ENCODE measurements around the gene IGSF22.
"Not testable (repeated sequence)": the region's sequence is repeated elsewhere in the genome, so short reads cannot be mapped to it uniquely, and the experiment has no call there.

The IGSF22 gene

GRCh38 chr11:18710545-18710944, 15.4 kb downstream of the IGSF22 start:
- DNase-seq = no peak

GRCh38 chr11:18709414-18709813, 16.6 kb downstream of the IGSF22 start:
- DNase-seq = no peak

GRCh38 chr11:18707811-18708340, 18.1 kb downstream of the IGSF22 start:
- no peak for DNase-seq

GRCh38 chr11:18706330-18707243, 19.4 kb downstream of the IGSF22 start:
- peak; percentile 32 to 50 for DNase-seq

- DNase-seq = peak in 1 of 2 experiments; percentile 33
Measured at GRCh38 chr11:18705651-18706281, 20.2 kb downstream of the IGSF22 start.

- no peak for DNase-seq
Measured at GRCh38 chr11:18704698-18705097, 21.3 kb downstream of the IGSF22 start.

GRCh38 chr11:18704045-18704645, 21.8 kb downstream of the IGSF22 start:
- no peak for DNase-seq

- DNase-seq = no peak
Measured at GRCh38 chr11:18703001-18703763, 22.8 kb downstream of the IGSF22 start.

GRCh38 chr11:18701614-18702216, 24.3 kb downstream of the IGSF22 start:
- DNase-seq = no peak

- no peak for DNase-seq
Measured at GRCh38 chr11:18700872-18701271, 25.1 kb downstream of the IGSF22 start.

- no peak for DNase-seq
Measured at GRCh38 chr11:18700375-18700774, 25.6 kb downstream of the IGSF22 start.

GRCh38 chr11:18699848-18700261, 26.1 kb downstream of the IGSF22 start:
- no peak for DNase-seq

GRCh38 chr11:18699269-18699596, 26.8 kb downstream of the IGSF22 start:
- DNase-seq = no peak

- DNase-seq = peak; percentile 91 to 92
Measured at GRCh38 chr11:18698341-18699268, 27.4 kb downstream of the IGSF22 start, which contains the start of gene TMEM86A. Gene TMEM86A (plus strand): TSS chr11:18698779. CDS start chr11:18698887, 108 bp downstream.

GRCh38 chr11:18697576-18697975, 28.4 kb downstream of the IGSF22 start:
- DNase-seq = no peak

GRCh38 chr11:18696638-18697225, 29.3 kb downstream of the IGSF22 start:
- no peak for DNase-seq

GRCh38 chr11:18692941-18693760, 32.8 kb downstream of the IGSF22 start:
- DNase-seq = no peak

GRCh38 chr11:18691467-18692140, 34.4 kb downstream of the IGSF22 start:
- DNase-seq = not testable (repeated sequence)

GRCh38 chr11:18684267-18684666, 41.7 kb downstream of the IGSF22 start:
- DNase-seq = no peak
